Iris pigment epithelial cell (primary cell): Measurements from ENCODE around the gene RGS14.
"Not testable (repeated sequence)": the region's sequence is repeated elsewhere in the genome, so short reads cannot be mapped to it uniquely, and the experiment has no call there.

Experiments used
- DNase-seq: peaks from one replicate; pipeline ENCODE4 v3.0.0-alpha.2; 2011; ENCODE audit warnings: low read depth

RGS14 gene

DNA sequence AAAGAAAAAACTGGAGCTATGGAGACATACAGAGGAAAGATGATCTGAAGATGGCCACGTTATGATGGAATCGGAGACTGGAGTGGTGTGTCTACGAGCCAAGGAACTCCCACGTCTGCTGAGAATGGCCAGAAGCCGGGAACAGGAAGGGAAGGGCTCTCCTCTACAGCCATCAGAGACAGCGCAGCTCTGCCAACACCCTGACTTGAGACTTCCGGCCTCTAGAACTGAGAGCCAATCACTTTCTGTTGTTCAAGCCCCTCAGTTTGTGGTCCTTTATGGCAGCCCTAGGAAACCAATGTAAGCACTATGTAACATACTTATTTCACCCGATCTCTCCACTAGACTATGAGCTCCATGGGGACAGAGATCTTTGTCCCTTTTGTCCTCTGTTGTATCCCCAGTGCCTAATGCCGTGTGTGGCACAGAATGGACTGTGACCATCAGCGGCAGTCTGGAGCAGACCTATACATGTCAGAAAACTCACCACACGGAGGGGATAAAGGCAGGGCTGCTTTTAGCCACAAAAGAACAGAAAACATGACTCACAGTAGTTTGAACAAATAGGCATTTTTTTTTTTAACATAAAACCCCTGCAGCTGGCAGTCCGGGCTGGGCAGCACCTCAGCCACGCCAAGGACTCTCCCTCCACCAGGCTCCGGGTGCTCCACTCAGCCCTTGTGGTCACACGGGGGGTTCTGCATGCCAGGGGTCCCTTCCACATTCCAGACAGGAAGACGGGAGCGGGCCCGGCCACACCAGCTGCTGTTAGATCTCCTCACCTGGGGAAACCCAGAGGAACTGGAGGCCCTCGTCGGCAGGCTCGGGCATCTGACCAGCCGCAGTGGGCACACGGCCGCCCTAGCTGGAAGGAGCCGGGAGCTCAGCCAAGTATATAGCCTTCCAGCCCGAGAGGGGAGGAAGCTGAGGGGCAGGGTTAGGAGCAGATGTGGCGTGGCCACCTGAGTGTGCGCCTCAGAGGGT lies 29.9 kb upstream of the RGS14 start:
- DNase-seq = peak; percentile 62

DNA sequence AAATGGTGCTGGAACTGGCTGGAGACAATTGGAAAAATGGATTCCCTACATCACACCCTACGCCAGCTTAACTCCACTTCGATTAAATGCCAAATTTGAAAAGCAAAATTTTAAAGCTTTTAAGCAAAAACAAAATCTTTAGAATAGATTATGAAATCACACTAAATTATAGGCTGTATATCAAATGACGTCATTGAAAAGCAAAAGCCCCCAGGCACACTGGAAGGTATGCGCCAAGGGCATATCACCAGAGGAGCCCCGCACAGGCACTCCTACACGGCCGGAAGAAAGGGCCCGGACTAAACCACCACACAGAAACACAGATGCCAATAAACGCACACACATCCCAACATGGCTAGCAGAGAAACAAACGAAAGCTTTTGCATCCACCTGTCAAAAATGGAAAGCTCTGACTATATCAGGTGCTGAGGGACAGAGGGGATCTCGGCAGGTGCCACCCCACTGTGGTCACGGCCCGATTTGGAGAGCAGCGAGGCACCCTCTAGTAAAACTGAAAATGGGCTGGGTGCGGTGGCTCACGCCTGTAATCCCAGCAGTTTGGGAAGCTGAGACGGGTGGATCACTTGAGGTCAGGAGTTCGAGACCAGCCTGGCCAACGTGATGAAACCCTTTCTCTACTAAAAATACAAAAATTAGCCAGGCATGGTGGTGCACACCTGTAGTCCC lies 29.0 kb upstream of the RGS14 start:
- DNase-seq = no peak

DNA sequence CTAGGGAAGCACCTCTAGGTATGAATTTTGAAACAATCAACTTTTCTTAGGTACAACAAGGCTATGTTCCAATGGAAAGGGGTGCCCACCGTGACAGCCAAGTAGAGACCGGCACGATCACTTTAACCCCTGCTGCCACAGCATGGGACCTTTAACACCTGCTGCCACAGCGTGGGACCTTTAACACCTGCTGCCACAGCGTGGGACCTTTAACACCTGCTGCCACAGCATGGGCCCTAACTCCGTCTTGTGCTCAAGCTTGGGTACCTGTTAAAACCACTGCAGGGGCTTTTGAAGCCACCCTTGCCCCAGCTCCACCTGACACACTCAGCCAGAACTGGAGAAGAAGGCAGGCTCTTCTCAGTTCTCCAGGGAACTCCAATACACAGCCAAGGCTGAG lies 27.8 kb upstream of the RGS14 start:
- DNase-seq = no peak

DNA sequence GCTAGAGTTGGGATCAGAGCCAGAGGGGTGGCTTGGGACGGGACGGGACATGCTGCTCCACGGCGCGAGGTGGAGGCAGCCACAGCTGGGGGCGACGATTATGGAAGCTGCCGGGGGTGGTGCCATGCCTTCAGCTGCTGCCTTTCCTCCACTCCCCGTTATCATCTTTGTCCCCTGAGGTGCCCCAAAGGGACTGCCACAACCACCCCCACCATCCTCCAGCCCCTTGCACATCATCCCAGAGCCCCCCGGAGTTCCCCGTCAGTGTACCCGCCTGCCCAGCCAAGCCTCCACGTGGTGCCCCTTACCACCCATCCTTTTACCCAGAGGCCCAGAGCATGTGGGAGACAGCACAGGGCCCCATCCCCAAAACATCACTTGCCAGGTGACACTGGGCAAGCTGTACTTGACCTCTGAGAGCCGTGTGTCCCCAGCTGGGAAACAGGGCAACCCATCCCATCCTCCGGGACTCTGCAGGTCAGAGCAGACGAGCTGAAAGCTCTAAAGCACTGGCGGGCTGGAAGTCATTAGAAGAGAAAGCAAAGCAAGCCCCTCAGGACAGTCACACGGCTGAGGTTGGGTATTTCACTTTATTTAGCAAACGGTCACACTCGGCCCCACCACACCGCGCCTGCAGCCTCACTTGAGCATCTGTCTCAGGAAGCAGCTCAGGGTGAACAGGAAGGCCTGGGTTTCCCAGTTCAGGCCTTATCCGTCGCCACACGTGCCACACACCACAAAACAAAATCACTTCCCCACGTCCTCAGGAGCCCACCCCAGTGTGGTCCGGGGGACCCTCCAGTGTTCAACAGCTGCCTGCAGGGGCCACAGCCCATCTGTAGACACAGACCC lies 26.5 kb upstream of the RGS14 start:
- DNase-seq = no peak

DNA sequence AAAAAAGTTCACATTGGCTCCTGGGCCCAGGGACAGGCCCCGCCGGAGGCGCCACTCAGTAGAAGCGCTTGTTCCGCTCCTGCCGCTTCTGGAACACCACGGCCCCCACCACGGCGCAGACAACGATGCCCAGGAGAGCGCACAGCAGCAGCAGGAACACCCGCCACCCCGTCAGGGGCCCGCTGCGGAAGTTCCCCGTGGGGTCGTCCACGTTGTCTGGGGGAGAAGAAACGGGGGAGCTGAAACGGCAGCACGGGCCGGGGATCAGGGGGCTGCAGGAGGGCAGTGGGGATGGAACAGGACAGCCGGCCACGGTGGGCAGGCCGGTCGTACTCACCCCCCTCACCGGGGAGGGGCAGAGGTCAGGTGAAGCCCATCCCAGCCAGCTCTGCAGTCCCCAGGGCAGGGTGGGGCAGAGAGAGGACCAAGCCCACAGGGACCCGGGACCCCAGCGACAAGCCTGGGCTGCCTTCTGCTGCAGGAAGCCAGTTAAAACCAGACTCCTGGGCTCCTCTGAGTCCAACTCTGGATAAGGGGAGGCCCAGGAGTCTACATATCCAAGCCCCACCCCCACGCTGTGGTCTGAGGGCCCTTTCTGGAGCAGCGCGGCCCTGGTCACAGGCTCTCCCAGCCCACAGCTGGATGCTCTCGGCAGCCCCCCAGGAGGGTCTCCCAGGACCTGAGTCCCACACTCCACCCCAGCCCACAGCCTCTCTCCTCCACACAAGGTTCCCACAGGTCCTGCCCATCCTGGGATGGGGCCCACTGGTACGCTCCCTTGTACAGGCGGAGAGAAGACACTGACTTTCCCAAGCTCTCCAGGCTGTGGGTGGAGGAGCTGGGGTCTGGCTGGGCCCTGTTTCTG lies 25.5 kb upstream of the RGS14 start:
- no peak for DNase-seq

DNA sequence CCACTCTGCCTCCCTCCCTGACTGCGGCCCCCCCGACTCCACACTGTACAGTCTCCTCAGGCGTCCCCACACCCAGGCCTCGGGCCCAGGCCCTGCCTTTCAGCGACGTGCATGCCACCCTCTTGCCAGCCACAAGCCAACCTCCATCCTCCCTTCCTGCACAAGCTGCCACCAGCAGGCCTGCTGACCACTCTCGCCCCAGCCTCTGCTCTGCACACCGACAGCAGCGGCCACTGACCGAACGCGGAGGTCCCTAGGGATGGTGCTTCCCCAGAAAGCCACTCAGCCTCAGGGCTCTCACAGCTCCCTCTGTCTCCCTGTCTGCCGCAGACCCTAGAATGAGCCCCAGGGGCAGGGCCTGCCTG lies 24.8 kb upstream of the RGS14 start:
- DNase-seq = no peak

DNA sequence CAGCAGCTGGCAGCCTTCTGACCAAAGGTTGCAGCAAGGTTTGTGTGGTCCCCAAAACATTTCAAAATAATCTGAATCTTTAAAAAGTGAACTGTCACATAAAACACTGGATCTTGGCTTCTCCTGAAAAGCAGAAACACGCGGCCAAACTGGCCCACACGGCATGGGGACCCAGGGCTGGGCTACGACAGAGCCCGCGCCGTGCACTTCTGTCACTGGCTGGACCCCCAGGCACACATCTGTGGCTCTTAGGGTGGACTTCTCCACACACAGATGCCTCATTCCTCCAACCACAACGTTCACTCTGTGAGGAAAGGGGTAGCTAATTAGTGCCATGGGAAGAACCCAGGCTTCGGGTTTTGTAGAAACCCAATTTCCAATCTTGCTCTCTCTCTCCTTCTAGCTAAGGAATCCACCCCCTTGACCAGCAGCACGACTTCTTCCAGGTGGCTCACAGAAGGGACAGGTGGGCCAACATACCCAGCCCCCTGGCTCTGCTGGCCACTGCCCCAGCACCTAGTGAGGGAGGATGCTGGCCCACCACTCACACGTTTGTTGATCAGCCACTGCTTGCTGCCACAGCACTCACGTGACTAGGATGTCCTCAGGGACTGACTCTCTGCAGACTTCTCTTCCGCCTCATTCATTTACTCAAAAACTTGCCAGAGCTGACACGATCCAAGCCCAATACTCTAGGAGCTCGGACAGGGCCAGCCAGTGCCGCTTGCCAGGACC lies 24.1 kb upstream of the RGS14 start:
- DNase-seq = no peak

DNA sequence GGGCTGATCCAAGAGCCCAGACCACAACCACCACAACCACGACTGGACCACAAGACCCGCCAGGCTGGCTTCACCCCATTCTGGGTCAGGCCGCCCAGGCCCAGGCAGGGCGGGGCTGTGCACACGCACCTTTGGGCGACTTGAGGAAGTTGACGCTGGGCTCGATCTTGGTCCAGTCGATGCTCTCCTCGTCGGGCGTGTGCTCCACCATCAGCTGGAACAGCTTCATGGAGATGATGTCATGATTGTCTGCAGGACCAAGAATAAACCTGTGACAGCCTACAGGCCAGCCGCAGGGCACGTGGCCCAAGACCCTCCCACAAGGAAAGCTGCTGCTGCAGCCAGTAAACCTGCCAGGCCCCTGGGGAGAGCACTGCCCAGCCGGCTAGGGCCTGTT lies 23.6 kb upstream of the RGS14 start:
- DNase-seq = no peak

DNA sequence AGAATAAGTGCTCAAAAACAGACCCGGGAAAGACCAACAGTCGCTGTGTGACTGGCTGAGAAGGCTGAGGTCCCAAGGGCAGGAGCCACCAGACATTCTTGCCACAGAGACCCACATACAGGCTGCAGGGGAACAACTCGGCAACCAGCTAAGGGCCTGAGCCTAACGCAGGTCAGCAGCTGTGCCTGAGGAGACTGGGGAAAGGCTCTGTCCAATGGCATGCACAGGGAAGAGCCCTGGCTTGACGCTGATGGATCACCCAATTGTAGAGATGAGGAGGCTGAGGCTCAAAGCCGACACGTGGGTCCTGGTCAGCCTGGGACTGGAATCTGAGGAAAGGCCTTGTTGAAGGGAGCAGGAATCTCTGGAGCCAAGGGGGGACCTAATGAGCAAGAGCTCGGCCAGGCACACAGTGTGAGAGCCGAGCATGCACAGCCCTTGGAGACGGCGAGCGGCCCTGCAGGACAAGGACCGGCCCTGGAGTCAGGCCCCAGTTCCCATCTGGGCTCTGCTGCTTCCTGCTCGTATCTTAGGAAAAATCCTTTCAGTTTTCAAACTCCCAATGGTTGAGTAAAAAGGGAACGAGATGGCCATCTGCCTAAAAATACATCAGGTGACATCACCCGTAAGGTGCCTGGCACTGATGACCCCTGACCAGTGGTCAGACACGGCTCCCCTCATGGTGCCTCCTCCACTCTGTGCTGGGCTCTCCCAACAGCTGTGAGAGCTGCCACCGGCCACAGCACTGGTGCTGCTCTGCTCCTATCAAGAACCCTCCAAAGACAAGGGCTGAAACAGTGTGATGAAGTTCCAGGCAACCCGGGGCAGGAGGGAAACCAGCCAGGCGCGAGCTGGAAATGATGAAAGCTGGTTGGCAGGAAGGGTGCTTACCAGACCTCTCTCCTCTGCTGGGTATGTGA lies 22.7 kb upstream of the RGS14 start:
- no peak for DNase-seq

DNA sequence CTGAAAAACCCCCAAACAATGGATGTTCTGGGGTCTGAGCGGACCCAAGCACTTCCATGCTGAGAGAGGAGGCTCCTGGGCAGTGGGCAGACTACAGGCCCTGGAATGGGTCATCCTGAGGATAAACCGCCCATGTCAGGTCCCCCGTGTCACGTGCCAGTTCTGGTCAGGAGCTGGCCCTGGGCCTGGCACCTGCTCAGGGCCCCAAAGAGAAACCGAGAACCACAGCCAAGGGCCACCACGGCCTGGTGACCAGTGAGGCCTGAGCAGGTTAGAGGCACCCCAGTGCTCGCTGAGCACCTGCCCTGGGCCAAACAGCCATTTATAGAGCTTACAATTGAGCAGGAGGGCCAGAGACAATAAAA lies 22.0 kb upstream of the RGS14 start:
- DNase-seq = no peak

DNA sequence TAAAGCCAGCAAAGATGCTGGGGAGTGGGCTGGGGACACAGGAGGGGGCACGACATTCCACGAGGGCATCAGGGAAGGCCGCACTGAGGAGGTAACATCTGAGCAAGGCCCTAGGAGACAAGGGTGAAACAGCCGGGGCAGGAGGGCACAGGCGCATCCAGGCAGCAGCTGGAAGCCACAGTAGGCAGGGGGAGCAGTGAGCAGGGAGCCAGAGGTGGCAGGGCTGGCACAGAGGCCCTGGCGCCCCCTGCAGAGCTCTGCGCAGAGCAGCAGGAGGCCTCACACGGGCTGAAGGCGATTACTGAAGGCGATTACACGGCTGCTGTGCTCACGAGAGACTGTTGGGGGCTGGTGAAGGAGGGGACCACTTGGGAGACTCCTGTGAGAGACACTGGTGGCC lies 21.6 kb upstream of the RGS14 start:
- no peak for DNase-seq

DNA sequence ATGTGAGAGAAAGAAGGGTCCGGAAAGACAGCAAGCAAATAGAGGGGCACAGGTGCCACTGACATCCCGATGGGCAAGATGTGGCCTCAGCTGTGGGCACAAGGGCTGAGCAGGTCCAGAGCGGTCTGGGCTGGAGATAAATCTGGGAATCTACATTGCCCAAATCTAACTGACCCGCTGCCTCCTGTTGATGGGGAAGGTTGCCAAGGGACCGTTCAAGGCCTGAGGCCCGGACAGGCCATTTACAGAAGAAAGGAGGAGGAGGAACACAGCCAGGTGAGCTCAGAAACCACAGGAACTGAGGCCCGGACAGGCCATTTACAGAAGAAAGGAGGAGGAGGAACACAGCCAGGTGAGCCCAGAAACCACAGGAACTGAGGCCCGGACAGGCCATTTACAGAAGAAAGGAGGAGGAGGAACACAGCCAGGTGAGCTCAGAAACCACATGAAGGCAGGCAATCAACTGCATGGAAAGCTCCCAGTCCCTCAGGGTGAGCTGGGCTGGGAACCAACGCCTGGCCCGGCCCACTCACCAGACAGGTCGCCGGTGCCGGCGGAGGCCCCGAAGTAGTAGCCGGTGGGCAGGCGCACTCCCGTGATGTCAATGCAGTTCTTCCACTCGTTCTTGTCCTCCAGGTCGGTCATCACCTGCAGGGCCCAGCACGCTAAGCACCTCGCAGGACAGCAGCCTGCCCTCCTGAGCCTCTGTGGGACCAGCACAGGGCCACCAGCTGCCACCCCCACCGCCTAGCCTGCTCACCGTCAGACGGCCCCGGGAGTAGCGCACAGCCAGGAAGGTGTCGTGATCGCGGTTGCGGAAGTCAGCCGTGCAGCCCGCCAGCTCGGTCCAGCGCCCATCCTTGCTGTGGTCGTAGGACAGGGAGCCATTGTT lies 20.9 kb upstream of the RGS14 start:
- no peak for DNase-seq

DNA sequence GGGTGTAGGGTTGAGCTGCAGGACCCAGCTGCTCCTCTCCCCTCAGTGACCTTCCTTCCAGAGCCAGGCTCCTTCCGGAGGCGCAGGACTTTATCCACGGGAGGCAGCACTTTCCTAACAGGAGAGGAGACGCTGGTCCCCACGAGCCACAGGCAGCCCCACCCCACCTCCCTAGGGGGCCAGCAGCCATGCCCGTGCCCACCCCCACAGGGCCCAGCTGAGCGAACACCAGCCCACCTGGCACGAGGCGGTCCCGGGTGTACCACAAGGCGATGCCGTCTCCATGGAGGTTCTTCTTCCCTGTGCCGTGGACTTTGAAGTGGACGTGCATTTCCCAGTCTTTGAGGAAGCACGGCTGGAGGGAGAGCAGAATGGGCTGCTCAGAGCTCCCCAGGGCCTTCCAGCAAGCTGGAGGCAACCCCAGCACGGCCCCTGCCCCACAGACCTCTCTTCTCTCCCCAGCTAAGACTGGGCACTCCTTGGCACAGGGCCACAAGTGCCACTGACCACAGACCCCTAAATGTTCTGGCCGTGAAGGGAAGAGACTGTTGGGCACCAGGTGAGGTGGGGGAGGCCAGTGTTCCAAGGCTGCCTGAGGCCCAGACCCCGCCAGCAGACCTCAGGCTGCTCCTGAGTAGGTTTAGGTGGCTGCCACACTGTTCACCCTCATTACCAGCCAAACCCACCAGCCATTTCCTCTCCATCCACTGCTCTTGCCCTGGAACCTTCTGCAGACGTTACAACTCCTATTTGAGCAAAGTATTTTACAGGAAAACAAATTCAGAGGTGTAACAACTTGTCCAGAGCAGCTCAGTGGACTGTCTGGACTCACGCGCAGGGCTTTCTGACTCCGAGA lies 19.2 kb upstream of the RGS14 start:
- DNase-seq = no peak

DNA sequence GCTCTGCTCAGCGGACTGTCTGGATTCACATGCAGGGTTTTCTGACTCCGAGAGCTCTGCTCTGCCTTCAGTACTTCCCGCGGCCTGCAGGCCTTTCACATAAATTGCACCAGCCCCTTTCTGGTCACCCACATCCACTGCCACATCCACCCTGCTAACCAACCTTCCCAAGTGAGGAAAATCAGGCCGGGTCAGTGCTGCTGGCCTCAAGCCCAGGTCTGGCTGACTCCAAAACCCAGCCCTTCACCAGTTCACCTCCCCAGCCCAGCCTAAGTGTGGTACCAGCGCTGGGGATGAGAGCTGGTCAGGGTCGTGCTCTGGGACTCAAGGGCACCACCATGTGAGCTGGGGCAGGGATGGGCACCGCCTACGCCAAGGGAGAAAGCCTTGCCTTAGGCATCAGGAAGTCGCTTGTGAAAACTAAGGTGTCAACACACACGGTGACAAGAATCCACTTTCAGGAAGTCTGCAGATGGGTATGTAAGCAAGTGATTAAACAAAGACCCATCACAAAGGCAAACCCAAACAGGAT lies 18.6 kb upstream of the RGS14 start:
- no peak for DNase-seq

DNA sequence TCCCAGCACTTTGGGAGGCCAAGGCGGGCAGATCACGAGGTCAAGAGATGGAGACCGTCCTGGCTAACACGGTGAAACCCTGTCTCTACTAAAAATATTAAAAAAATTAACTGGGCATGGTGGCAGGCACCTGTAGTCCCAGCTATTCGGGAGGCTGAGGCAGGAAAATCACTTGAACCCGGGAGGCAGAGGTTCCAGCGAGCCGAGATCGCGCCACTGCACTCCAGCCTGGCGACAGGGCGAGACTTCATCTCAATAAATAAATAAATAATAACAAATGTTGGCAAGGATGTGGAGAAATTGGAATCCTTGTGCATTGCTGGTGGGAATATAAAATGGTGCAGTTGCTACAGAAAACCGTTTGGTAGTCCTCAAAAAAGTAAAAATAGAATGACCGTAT lies 14.7 kb upstream of the RGS14 start:
- not testable (repeated sequence) for DNase-seq

DNA sequence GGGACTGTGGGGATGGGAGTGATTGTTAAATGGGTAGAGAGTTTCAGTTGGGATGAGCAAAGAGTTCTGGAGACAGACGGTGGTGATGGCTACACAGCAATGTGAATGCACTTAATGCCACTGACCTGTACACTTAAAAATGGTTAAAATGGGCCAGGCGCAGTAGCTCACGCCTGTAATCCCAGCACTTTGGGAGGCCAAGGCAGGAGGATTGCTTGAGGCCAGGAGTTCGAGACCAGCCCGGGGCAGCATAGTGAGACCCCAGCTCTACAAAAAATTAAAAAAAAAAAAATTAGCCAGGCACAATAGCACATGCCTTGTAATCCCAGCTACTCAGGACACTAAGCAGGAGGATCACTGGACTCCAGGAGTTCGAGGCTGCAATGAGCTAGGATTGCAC lies 13.9 kb upstream of the RGS14 start:
- no peak for DNase-seq

DNA sequence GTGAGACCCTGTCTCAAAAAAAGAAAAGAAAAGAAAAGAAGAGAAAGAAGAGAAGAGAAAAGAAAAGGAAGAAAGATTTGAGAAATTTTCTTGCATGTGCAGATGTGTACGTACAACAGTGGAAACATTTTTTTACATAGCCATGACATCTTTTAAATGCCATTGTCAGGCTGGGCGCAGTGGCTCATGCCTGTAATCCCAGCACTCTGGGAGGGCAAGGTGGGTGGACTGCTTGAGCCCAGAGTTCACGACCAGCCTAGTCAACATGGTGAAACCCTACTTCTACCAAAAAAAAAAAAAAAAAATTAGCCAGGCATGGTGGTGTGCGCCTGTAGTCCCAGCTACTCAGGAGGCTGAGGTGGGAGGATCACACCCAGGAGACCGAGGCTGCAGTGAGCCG lies 12.8 kb upstream of the RGS14 start:
- DNase-seq = no peak

DNA sequence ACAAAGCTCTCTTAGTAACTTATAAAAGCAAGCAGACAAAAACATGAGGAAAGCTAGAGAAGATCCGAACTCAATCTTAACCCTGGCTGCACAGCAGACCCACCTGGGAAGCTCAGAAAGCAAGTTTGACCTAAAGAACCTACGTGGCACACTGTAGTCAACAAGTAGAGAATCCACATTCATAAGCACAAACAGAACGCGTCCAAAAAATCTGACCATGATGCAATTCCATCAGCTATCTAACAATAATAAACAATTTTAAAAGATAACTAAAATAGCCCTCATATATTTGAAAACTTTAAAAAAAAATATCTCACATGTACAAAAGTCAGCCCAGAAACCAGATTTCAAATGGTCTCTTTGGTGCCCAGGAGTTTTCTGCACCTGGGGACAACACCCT lies 10.9 kb upstream of the RGS14 start:
- peak; percentile 35 for DNase-seq
